K562 (cell line): ENCODE data around the gene COL20A1. TPM values are rescaled to one million over a fixed set of nuclear protein-coding genes. Genes with fewer than 3 reads are reported as not detected.

ENCODE experiments used
- ATAC-seq: fragments of 200-7000 bp; cut with Tn5 transposase; 3 replicates; pipeline ENCODE4 v1.9.1; 2020; ENCODE audit warnings: moderate library complexity
- BruUV-seq: library from RNA; stranded (reverse); fragments of 400-500 nt; replicated peaks from 2 replicates; lab custom pipeline; 2021; lab: Mats Ljungman, UMichigan
- CTCF ChIA-PET: fragments of 300-600 bp; formaldehyde crosslinking; extraction: SDS; loops from one replicate; lab custom pipeline; 2021; ENCODE audit warnings: low intra/inter-chr PET ratio; lab: Yijun Ruan, JAX
- POLR2A ChIA-PET: fragments of 300-600, 350-650 bp; sonication (Branson Sonifier 250); formaldehyde crosslinking; extraction: SDS; loops from one replicate; lab custom pipeline; 2021; ENCODE audit warnings: antibody characterized with exemption, inconsistent platforms; lab: Yijun Ruan, JAX
- DNase-seq, 4 experiments: peaks; one replicate each; pipeline versions ENCODE4 v3.0.0 to v3.0.0-alpha.2; 2011 to 2018; ENCODE audit warnings: low spot score in 3 of 4, mixed read lengths in 3 of 4; ENCODE audit errors: extremely low read depth in 1 of 4
- FAIRE-seq: peaks from 2 replicates; lab custom pipeline; 2011; peaks lifted over from hg19 to GRCh38; lab: Jason Lieb, UNC
- H2AFZ ChIP-seq: 2 replicates; pipeline ENCODE4 v1.6.0; 2011; ENCODE audit warnings: low read depth, low read length, control low read depth, inconsistent platforms
- H3K27ac ChIP-seq: fragments of 200-600 bp; 3 replicates; pipeline ENCODE4 v1.8.0; 2011; ENCODE audit warnings: low read depth, mild to moderate bottlenecking, control low read depth, inconsistent platforms, low read length, moderate library complexity, mixed read lengths; ENCODE audit errors: extremely low read depth
- H3K27me3 ChIP-seq, 2 experiments: fragments of 300-600 bp in 1 of 2; 2 replicates in 1 of 2; 3 replicates in 1 of 2; pipeline versions ENCODE4 v1.6.0 to v1.8.0; 2011; ENCODE audit warnings: inconsistent platforms in 2 of 2, low read length in 2 of 2, mild to moderate bottlenecking in 1 of 2, mixed read lengths in 1 of 2, moderate library complexity in 1 of 2; ENCODE audit not compliant: control insufficient read depth in 2 of 2, insufficient read depth in 2 of 2
- H3K36me3 ChIP-seq: fragments of 300-600 bp; 3 replicates; pipeline ENCODE4 v1.8.0; 2011; ENCODE audit warnings: mild to moderate bottlenecking, low read length, inconsistent platforms; ENCODE audit not compliant: control insufficient read depth, insufficient read depth
- H3K4me1 ChIP-seq, 2 experiments: fragments of 200-600 bp in 1 of 2; replicated peaks in 1 of 2; 2 replicates in 1 of 2; 3 replicates in 1 of 2; pipeline versions ENCODE4 v1.5.1 to v1.8.0; 2011; ENCODE audit warnings: inconsistent platforms in 2 of 2, low read length in 2 of 2, mild to moderate bottlenecking in 1 of 2, mixed read lengths in 1 of 2, moderate library complexity in 1 of 2; ENCODE audit not compliant: control insufficient read depth in 2 of 2, insufficient read depth in 2 of 2
- H3K4me2 ChIP-seq: 2 replicates; pipeline ENCODE4 v1.6.1; 2011; ENCODE audit warnings: low read length, control low read depth, inconsistent platforms, mixed read lengths; ENCODE audit not compliant: insufficient read depth
- H3K4me3 ChIP-seq: fragments of 200-600 bp; sonication (generic), shearing (Covaris generic); 2 replicates; pipeline ENCODE4 v1.5.1; 2016; ENCODE audit warnings: control low read depth, inconsistent platforms
- H3K79me2 ChIP-seq: fragments of 200-600 bp; 3 replicates; pipeline ENCODE4 v1.8.0; 2011; ENCODE audit warnings: low read length, inconsistent platforms; ENCODE audit not compliant: control insufficient read depth, insufficient read depth
- H3K9ac ChIP-seq, 2 experiments: 2 replicates each; pipeline versions ENCODE4 v1.6.0 to v1.6.1; 2011; ENCODE audit warnings: low read depth in 2 of 2, low read length in 2 of 2, control low read depth in 1 of 2, inconsistent platforms in 1 of 2, mild to moderate bottlenecking in 1 of 2, mixed read lengths in 1 of 2; ENCODE audit not compliant: insufficient read depth in 1 of 2
- H3K9me1 ChIP-seq: one replicate; pipeline ENCODE4 v1.6.0; 2011; ENCODE audit warnings: inconsistent platforms, mild to moderate bottlenecking, low read length, moderate library complexity; ENCODE audit not compliant: control insufficient read depth, insufficient read depth
- H3K9me3 ChIP-seq: replicated peaks from 2 replicates; pipeline ENCODE4 v1.5.1; 2011; ENCODE audit warnings: low read depth, low read length, inconsistent platforms; ENCODE audit not compliant: control insufficient read depth, insufficient read depth
- H4K20me1 ChIP-seq: replicated peaks from 2 replicates; pipeline ENCODE4 v1.6.1; 2011; ENCODE audit warnings: low read length, inconsistent platforms, mixed read lengths; ENCODE audit not compliant: control insufficient read depth, insufficient read depth
- NEUROD1 ChIP-seq: fragments of 150-350 bp; IDR thresholded peaks from 2 replicates; pipeline ENCODE4 v1.6.1; 2014; ENCODE audit warnings: borderline replicate concordance, low read length, low read depth; ENCODE audit not compliant: partially characterized antibody
- POLR2A ChIP-seq: fragments of 450-650 bp; conservative IDR thresholded peaks from 2 replicates; pipeline ENCODE4 v1.6.1; 2016
- POLR2G ChIP-seq: fragments of 200-400 bp; formaldehyde crosslinking; IDR thresholded peaks from 2 replicates; pipeline ENCODE4 v1.6.1; 2017; ENCODE audit warnings: low read depth, mild to moderate bottlenecking, antibody characterized with exemption, low read length, moderate library complexity
- RBFOX2 ChIP-seq: fragments of 200-400 bp; formaldehyde crosslinking; IDR thresholded peaks from 2 replicates; pipeline ENCODE4 v1.6.1; 2017; ENCODE audit warnings: low read depth, mild to moderate bottlenecking, low read length, moderate library complexity
- SMAD3 ChIP-seq: fragments of 450-650 bp; formaldehyde crosslinking; conservative IDR thresholded peaks from 2 replicates; pipeline ENCODE4 v1.4.0; 2020; ENCODE audit warnings: mild to moderate bottlenecking
- SOX6 ChIP-seq: fragments of 450-650 bp; IDR thresholded peaks from 2 replicates; pipeline ENCODE4 v1.6.1; 2014; ENCODE audit warnings: mild to moderate bottlenecking
- STAT5A ChIP-seq: IDR thresholded peaks from 2 replicates; pipeline ENCODE4 v1.6.1; 2012; ENCODE audit warnings: low read length, inconsistent platforms, borderline replicate concordance
- ZBTB17 ChIP-seq: fragments of 450-650 bp; formaldehyde crosslinking; IDR thresholded peaks from 2 replicates; pipeline ENCODE4 v1.4.0; 2020; ENCODE audit warnings: mild to moderate bottlenecking
- WGBS: fragments of 100-300 bp; shearing (Covaris generic); methylation state at CpG from one replicate; pipeline ENCODE4 v1.1.6; 2016; ENCODE audit warnings: low coverage, mixed read lengths; ENCODE audit not compliant: insufficient coverage; ENCODE audit errors: missing lambda C conversion rate; 5-methylcytosine and 5-hydroxymethylcytosine counted together
- in situ Hi-C: fragments of 300-500 bp; cut with MboI; formaldehyde crosslinking; loops from 4 replicates; pipeline ENCODE4 v1.15.0; 2018; ENCODE audit warnings: inconsistent platforms, mixed read lengths
- intact Hi-C: fragments of 100-400 bp; cut with micrococcal nuclease; formaldehyde crosslinking; loops from 2 replicates; pipeline ENCODE4 v1.14.2; 2022
- polyA plus RNA-seq, 8 experiments: library from polyadenylated mRNA; depleted of rRNA in 4 of 8; stranded (reverse) in 5 of 8; unstranded in 3 of 8; fragments of >200 nt; fragmentation: Nextera tagmentation in 2 of 8; fragmentation: Illumina TruSeq in 1 of 8; extraction: Ambion mirVana in 2 of 8; extraction: Trizol in 1 of 8; gene quantifications; 2 replicates each; pipeline versions ENCODE4 v1.2.1 to v1.2.3, GENCODE V29; 2011 to 2014; ENCODE audit warnings: inconsistent platforms in 1 of 8, missing spikeins in 1 of 8
- total RNA-seq, 7 experiments: library from RNA; depleted of rRNA in 6 of 7; stranded (reverse); fragments of >200 nt in 6 of 7; fragmentation: Illumina TruSeq in 2 of 7; extraction: Trizol in 2 of 7; gene quantifications; 2 replicates each; pipeline versions ENCODE4 v1.2.1 to v1.2.3, GENCODE V29; 2011 to 2021; ENCODE audit warnings: low replicate concordance in 1 of 7
- TF ChIP-seq, protein P1 (sequence below): fragments of 450-650 bp; IDR thresholded peaks from 2 replicates; pipeline ENCODE4 v1.6.1; 2017; ENCODE audit warnings: antibody characterized with exemption, mild to moderate bottlenecking

Gene COL20A1
- total and polyA plus RNA-seq, 9 of the 15 experiments (the other 6 are each of a cell fraction or from before 2014, with no cell fraction given) = not detected

- TF ChIP-seq, protein P1, sequence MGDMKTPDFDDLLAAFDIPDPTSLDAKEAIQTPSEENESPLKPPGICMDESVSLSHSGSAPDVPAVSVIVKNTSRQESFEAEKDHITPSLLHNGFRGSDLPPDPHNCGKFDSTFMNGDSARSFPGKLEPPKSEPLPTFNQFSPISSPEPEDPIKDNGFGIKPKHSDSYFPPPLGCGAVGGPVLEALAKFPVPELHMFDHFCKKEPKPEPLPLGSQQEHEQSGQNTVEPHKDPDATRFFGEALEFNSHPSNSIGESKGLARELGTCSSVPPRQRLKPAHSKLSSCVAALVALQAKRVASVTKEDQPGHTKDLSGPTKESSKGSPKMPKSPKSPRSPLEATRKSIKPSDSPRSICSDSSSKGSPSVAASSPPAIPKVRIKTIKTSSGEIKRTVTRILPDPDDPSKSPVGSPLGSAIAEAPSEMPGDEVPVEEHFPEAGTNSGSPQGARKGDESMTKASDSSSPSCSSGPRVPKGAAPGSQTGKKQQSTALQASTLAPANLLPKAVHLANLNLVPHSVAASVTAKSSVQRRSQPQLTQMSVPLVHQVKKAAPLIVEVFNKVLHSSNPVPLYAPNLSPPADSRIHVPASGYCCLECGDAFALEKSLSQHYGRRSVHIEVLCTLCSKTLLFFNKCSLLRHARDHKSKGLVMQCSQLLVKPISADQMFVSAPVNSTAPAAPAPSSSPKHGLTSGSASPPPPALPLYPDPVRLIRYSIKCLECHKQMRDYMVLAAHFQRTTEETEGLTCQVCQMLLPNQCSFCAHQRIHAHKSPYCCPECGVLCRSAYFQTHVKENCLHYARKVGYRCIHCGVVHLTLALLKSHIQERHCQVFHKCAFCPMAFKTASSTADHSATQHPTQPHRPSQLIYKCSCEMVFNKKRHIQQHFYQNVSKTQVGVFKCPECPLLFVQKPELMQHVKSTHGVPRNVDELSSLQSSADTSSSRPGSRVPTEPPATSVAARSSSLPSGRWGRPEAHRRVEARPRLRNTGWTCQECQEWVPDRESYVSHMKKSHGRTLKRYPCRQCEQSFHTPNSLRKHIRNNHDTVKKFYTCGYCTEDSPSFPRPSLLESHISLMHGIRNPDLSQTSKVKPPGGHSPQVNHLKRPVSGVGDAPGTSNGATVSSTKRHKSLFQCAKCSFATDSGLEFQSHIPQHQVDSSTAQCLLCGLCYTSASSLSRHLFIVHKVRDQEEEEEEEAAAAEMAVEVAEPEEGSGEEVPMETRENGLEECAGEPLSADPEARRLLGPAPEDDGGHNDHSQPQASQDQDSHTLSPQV = no peak
- TF ChIP-seq ZBTB17 (no peak), NEUROD1 (no peak), RBFOX2 (peak; percentile 56), SMAD3 (CRISPR knock-in tag) (no peak)
Observed at GRCh38 chr20:63283397-63284082, 9.4 kb upstream of the COL20A1 start (continued).

GRCh38 chr20:63284083-63284440, 8.9 kb upstream of the COL20A1 start:
- CTCF ChIA-PET = no interaction called here
- intact Hi-C loops = no loop called here
- no peak overlapping the region for H3K4me3 ChIP-seq
- no peaks in the 10 kb centered on the region for H3K27me3 ChIP-seq
- 0 out of 2 replicates have a peak, but pooled peaks cover 5% of the 10 kb centered on the region for H4K20me1 ChIP-seq
- H3K79me2 ChIP-seq = no peaks in the 10 kb centered on the region
- no peaks in the 10 kb centered on the region for H3K9me1 ChIP-seq
- TF ChIP-seq SOX6 (no peak), RBFOX2 (0 out of 2 replicates have a peak, but pooled peaks have one; percentile 16), POLR2A (0 out of 2 replicates have a peak, but pooled peaks have one; percentile 20), STAT5A (no peak), POLR2G (peak; percentile 15; the same call in 1 of the 2 replicates)
- H3K9me3 ChIP-seq = no peaks in the 10 kb centered on the region
- POLR2A ChIA-PET = interaction anchor here (0.7 to 5.2 kb wide), 3 partner anchors 9 to 51 kb away, joined by 3 to 28 read pairs (median 24); partner anchors contain the start of genes ARFGAP1 and COL20A1
- no peak for ATAC-seq
- H3K4me2 ChIP-seq = no peak overlapping the region
- WGBS = 88% methylated on average over 8 of the region's 14 CpGs
- peaks cover 76% of the 10 kb centered on the region; the same call in 2 of the 3 replicates for H3K36me3 ChIP-seq
- H3K27ac ChIP-seq = no peak overlapping the region
- no peak for FAIRE-seq
- H3K9ac ChIP-seq = no peak overlapping the region; a peak in 1 of 4 replicates
- no peak for DNase-seq
- peaks cover 0 to 30% of the 10 kb centered on the region in 2 experiments; a peak in 2 of 5 replicates for H3K4me1 ChIP-seq
- no peak overlapping the region for H2AFZ ChIP-seq
- BruUV-seq = no TSS peak
- in situ Hi-C loops = no loop called here
